Measurements from ENCODE around the gene LAMP2. TPM values are rescaled to one million over a fixed set of nuclear protein-coding genes. Genes with fewer than 3 reads are reported as not detected.
A peak's percentile ranks its signal among the peaks of the same experiment; 100 is the strongest.

LAMP2 gene
- total and polyA plus RNA-seq, 2 of the 4 experiments (the other 2 are of a cell fraction): 78.1 to 129 TPM

DNA sequence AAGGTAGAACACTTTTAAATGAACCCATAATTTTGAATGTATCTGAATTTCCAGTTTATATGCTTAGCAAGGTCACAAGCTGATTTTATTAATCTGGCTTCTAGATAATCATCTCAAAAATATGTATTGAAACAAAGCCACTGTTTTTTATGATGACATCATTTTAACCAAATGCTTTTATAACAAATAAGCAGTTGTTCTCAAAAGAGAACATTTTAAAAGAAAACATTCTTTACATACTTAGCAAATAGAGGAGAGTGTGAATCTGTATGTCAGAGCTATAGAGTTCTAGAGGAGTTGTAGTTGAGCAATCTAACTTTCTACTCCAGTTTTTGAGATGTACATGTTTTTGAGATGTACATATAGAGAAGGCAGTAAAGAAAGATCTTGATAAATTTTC lies 42.5 kb downstream of the LAMP2 start:
- intact Hi-C loops (cut with micrococcal nuclease): no loop called here
- no peak overlapping the region for H4K91ac ChIP-seq (ENCODE audit: insufficient read depth, low read depth, low read length)
- no peak overlapping the region for H3K56ac ChIP-seq (ENCODE audit: extremely low read depth, insufficient read depth, low read length)
- H3K79me1 ChIP-seq (ENCODE audit: low read depth in 1 of 2, low read length in 2 of 2): no peaks in the 10 kb centered on the region
- H3K4me1 ChIP-seq (ENCODE audit: control insufficient read depth, insufficient read depth, low read length): peaks cover 1% of the 10 kb centered on the region; the same call in 1 of the 2 replicates
- in situ Hi-C loops (cut with MboI; ENCODE audit: low sequenced_read_pairs): no loop called here
- no peak overlapping the region for H3K18ac ChIP-seq (ENCODE audit: low read depth, low read length)
- no peak overlapping the region for H3K23ac ChIP-seq (ENCODE audit: low read depth, low read length)
- no peak overlapping the region for H2AFZ ChIP-seq (replicated peaks; ENCODE audit: low read length, poor library complexity)
- H3K36me3 ChIP-seq (ENCODE audit: control insufficient read depth, insufficient read depth, low read length): no peaks in the 10 kb centered on the region
- dilution Hi-C loops (cut with HindIII; ENCODE audit: low sequenced_read_pairs, unreplicated experiment): no loop called here
- no peak overlapping the region for H3K4ac ChIP-seq (ENCODE audit: low read depth, low read length)
- H3K9me3 ChIP-seq (ENCODE audit: control insufficient read depth, insufficient read depth, low read length): no peaks in the 10 kb centered on the region
- no peaks in the 10 kb centered on the region for H4K20me1 ChIP-seq (ENCODE audit: insufficient read depth, low read length)
- no peak overlapping the region for H3K4me2 ChIP-seq (ENCODE audit: low read depth, low read length)
- ATAC-seq (ENCODE audit: low read depth) (peak; percentile 17; the same call in 1 of the 2 replicates), DNase-seq (peak; percentile 19)
- ChIA-PET POLR2A (ENCODE audit: unreplicated experiment) (no interaction called here), CTCF (interaction anchor here (1.2 kb wide), 1 partner anchor 9 kb away, joined by 3 read pairs; no protein-coding TSS in a partner anchor)
- no peak overlapping the region for H2BK5ac ChIP-seq (ENCODE audit: low read depth, low read length, poor library complexity, severe bottlenecking)
- no peak overlapping the region for H3K4me3 ChIP-seq (ENCODE audit: insufficient read depth, low read depth, low read length)
- H3K27me3 ChIP-seq (ENCODE audit: control insufficient read depth, insufficient read depth, low read length): no peaks in the 10 kb centered on the region
- H3K27ac ChIP-seq (ENCODE audit: insufficient read depth, low read length): no peak overlapping the region
- no peak overlapping the region for H2AK9ac ChIP-seq (replicated peaks; ENCODE audit: low read depth, low read length, poor library complexity)
- TF ChIP-seq, protein P1, sequence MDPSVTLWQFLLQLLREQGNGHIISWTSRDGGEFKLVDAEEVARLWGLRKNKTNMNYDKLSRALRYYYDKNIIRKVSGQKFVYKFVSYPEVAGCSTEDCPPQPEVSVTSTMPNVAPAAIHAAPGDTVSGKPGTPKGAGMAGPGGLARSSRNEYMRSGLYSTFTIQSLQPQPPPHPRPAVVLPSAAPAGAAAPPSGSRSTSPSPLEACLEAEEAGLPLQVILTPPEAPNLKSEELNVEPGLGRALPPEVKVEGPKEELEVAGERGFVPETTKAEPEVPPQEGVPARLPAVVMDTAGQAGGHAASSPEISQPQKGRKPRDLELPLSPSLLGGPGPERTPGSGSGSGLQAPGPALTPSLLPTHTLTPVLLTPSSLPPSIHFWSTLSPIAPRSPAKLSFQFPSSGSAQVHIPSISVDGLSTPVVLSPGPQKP (IDR thresholded peaks at IDR 0.05; ENCODE audit: borderline replicate concordance, low read depth, low read length): no peak
- TF ChIP-seq RAD21 (IDR thresholded peaks at IDR 0.05; ENCODE audit: low read length) (no peak), CHD1 (IDR thresholded peaks at IDR 0.05; ENCODE audit: low read depth, low read length) (no peak), MAFK (IDR thresholded peaks at IDR 0.05; ENCODE audit: low read depth, low read length) (no peak), RFX5 (IDR thresholded peaks at IDR 0.05; ENCODE audit: low read depth, low read length) (no peak), FOS (IDR thresholded peaks at IDR 0.05; ENCODE audit: low read depth, low read length) (no peak), SMC3 (IDR thresholded peaks at IDR 0.05; ENCODE audit: low read depth, low read length) (no peak), POLR2A (IDR thresholded peaks at IDR 0.05; ENCODE audit: low read depth, low read length) (no peak), RCOR1 (IDR thresholded peaks at IDR 0.05; ENCODE audit: insufficient replicate concordance, low read length) (no peak)
- H3K9ac ChIP-seq (ENCODE audit: low read depth, low read length): no peak overlapping the region
- H2AK5ac ChIP-seq (ENCODE audit: low read depth, low read length): no peak overlapping the region
- no TSS peak for BruUV-seq (replicated peaks)
- no peak overlapping the region for H4K8ac ChIP-seq (ENCODE audit: low read depth in 2 of 2, low read length in 2 of 2)
- H3K14ac ChIP-seq (replicated peaks; ENCODE audit: low read depth, low read length): no peak overlapping the region
- H2BK120ac ChIP-seq (ENCODE audit: low read depth, low read length): no peak overlapping the region
- H2BK20ac ChIP-seq (ENCODE audit: low read depth, low read length): no peak overlapping the region
- H4K5ac ChIP-seq (ENCODE audit: low read depth, low read length): no peak overlapping the region
- no peak overlapping the region for H2BK15ac ChIP-seq (ENCODE audit: low read depth, low read length)
- H3K9me1 ChIP-seq (ENCODE audit: insufficient read depth, low read length): no peaks in the 10 kb centered on the region

All from IMR-90 (cell line).